GM21381 (cell line): ENCODE data around the gene ELF4.

Experiments
- ATAC-seq: cut with Tn5 transposase; IDR thresholded peaks from one replicate; pipeline ENCODE4 v1.9.1; 2021; ENCODE audit warnings: mild to moderate bottlenecking, moderate library complexity; ENCODE audit not compliant: unreplicated experiment

Gene ELF4

GRCh38 chrX:130110379-130111219 is at the start of gene ELF4:
TSS of gene ELF4 (minus strand) at chrX:130110497. CDS start at chrX:130081330, 29,167 bp downstream.
- peak; percentile 31 for ATAC-seq

GRCh38 chrX:130159776-130160175 is 49.5 kb upstream of the ELF4 start:
- no peak for ATAC-seq

GRCh38 chrX:130158311-130158710 is 48.0 kb upstream of the ELF4 start:
- ATAC-seq = no peak

- no peak for ATAC-seq
Measured at GRCh38 chrX:130155564-130155963, 45.3 kb upstream of the ELF4 start.

GRCh38 chrX:130147631-130148030 is 37.3 kb upstream of the ELF4 start:
- ATAC-seq = no peak

- ATAC-seq = no peak
Measured at GRCh38 chrX:130145123-130145522, 34.8 kb upstream of the ELF4 start.

GRCh38 chrX:130144509-130144908 is 34.2 kb upstream of the ELF4 start:
- no peak for ATAC-seq

- ATAC-seq = no peak
Measured at GRCh38 chrX:130139474-130140201, 29.3 kb upstream of the ELF4 start.

GRCh38 chrX:130136961-130137360 is 26.7 kb upstream of the ELF4 start:
- ATAC-seq = no peak

- ATAC-seq = no peak
Measured at GRCh38 chrX:130136496-130136895, 26.2 kb upstream of the ELF4 start.

GRCh38 chrX:130130990-130131389 is 20.7 kb upstream of the ELF4 start:
- ATAC-seq = no peak

GRCh38 chrX:130125091-130125874 is 15.0 kb upstream of the ELF4 start:
- ATAC-seq = no peak

GRCh38 chrX:130124577-130124976 is 14.3 kb upstream of the ELF4 start:
- no peak for ATAC-seq

GRCh38 chrX:130121505-130121800 is 11.2 kb upstream of the ELF4 start:
- no peak for ATAC-seq

- peak; percentile 67 for ATAC-seq
Measured at GRCh38 chrX:130120746-130121504, 10.6 kb upstream of the ELF4 start.

- ATAC-seq = peak; percentile 25
Measured at GRCh38 chrX:130120321-130120731, 10.0 kb upstream of the ELF4 start.

- no peak for ATAC-seq
Measured at GRCh38 chrX:130119312-130119898, 9.1 kb upstream of the ELF4 start.

GRCh38 chrX:130118441-130119311 is 8.4 kb upstream of the ELF4 start:
- ATAC-seq = no peak

- no peak for ATAC-seq
Measured at GRCh38 chrX:130117166-130117565, 6.9 kb upstream of the ELF4 start.
